MM.1S (cell line): ENCODE data around the gene IGF1R.

Experiments used
- DNase-seq: peaks from one replicate; pipeline ENCODE4 v3.0.0-alpha.2; 2015
- H2AFZ ChIP-seq: fragments of 300-600 bp; sonication (generic); 2 replicates; pipeline ENCODE4 v1.6.0; 2016; ENCODE audit warnings: antibody characterized with exemption, low read length
- H3F3A ChIP-seq: fragments of 300-600 bp; sonication (generic); 2 replicates; pipeline ENCODE4 v1.6.1; 2016; ENCODE audit warnings: mild to moderate bottlenecking, antibody characterized with exemption, low read length, moderate library complexity, mixed read lengths; ENCODE audit not compliant: insufficient read depth
- H3K27ac ChIP-seq: fragments of 300-600 bp; sonication (generic); 2 replicates; pipeline ENCODE4 v1.5.1; 2016; ENCODE audit warnings: mild to moderate bottlenecking, low read length
- H3K27me3 ChIP-seq: fragments of 300-600 bp; sonication (generic); replicated peaks from 2 replicates; pipeline ENCODE4 v1.6.0; 2016; ENCODE audit warnings: low read length; ENCODE audit not compliant: insufficient read depth
- H3K36me3 ChIP-seq: fragments of 300-600 bp; sonication (generic); replicated peaks from 2 replicates; pipeline ENCODE4 v1.6.1; 2016; ENCODE audit warnings: mild to moderate bottlenecking, low read length, mixed read lengths; ENCODE audit not compliant: insufficient read depth
- H3K4me1 ChIP-seq: fragments of 300-600 bp; sonication (generic); 2 replicates; pipeline ENCODE4 v1.6.1; 2016; ENCODE audit warnings: low read length, mixed read lengths
- H3K4me2 ChIP-seq: fragments of 300-600 bp; sonication (generic); 2 replicates; pipeline ENCODE4 v1.6.0; 2016; ENCODE audit warnings: low read depth, low read length
- H3K4me3 ChIP-seq: fragments of 300-600 bp; sonication (generic); 2 replicates; pipeline ENCODE4 v1.5.1; 2016; ENCODE audit warnings: low read length, mixed read lengths
- H3K79me2 ChIP-seq: fragments of 300-600 bp; sonication (generic); 2 replicates; pipeline ENCODE4 v1.6.1; 2016; ENCODE audit warnings: mixed run types, low read length, mixed read lengths
- H3K9ac ChIP-seq: fragments of 300-600 bp; sonication (generic); 2 replicates; pipeline ENCODE4 v1.6.1; 2016; ENCODE audit warnings: low read length, mixed read lengths
- H3K9me2 ChIP-seq: fragments of 300-600 bp; sonication (generic); replicated peaks from 2 replicates; pipeline ENCODE4 v1.6.1; 2016; ENCODE audit warnings: mild to moderate bottlenecking, low read length, mixed read lengths; ENCODE audit not compliant: insufficient read depth
- H3K9me3 ChIP-seq: fragments of 300-600 bp; sonication (generic); replicated peaks from 2 replicates; pipeline ENCODE4 v1.6.1; 2016; ENCODE audit warnings: mild to moderate bottlenecking, low read length, mixed read lengths; ENCODE audit not compliant: insufficient read depth
- H4K20me1 ChIP-seq: fragments of 300-600 bp; sonication (generic); 2 replicates; pipeline ENCODE4 v1.6.1; 2016; ENCODE audit warnings: mild to moderate bottlenecking, low read length, moderate library complexity, mixed read lengths; ENCODE audit not compliant: insufficient read depth
- CTCF ChIP-seq: fragments of 300-600 bp; sonication (generic); IDR thresholded peaks from 2 replicates; pipeline ENCODE4 v1.5.1; 2016; ENCODE audit warnings: antibody characterized with exemption, low read length, mixed read lengths
- EZH2 ChIP-seq: fragments of 300-600 bp; sonication (generic); optimal IDR thresholded peaks from 2 replicates; pipeline ENCODE3; 2017; ENCODE audit warnings: low read depth, mild to moderate bottlenecking, antibody characterized with exemption, low read length, mixed read lengths
- EZH2phosphoT487 ChIP-seq: fragments of 300-600 bp; sonication (generic); IDR thresholded peaks from 2 replicates; pipeline ENCODE4 v1.6.1; 2018; ENCODE audit warnings: antibody characterized with exemption, low read length

IGF1R gene

DNA sequence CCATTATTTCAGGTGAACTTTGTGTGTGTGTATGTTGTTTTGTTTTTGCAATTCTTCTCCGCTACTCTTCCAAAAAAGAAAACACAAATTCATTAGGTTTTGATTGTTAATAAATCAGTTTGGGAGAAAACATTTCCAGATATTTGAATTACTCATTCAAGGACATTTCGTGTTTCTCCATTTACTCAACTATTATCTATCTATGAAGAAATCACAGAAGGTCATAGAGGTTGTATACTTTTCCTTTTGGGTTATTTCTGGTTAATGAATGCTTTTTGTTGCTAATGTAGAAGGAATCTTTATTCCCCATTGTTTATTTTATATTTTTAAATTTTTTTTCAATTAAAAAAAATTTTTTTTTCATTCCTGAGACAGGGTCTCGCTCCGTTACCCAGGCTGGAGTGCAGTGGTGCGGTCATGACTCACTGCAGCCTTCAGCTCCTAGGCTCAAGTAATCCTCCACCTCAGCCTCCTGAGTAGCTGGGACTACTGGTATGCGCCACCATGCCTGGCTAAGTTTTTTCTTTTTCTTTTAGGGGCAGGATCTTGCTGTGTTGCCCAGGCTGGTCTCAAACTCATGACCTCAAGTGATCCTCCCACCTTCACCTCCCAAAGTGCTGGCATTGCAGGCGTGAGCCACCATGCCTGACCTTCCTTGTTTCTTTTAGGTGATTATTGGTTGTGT is 28.4 kb downstream of the IGF1R start:
- no peaks in the 10 kb centered on the region for H3K9me3 ChIP-seq
- TF ChIP-seq EZH2 (no peak), EZH2phosphoT487 (no peak)
- no peak overlapping the region for H3K27ac ChIP-seq
- H2AFZ ChIP-seq: no peak overlapping the region
- H3K4me1 ChIP-seq: no peaks in the 10 kb centered on the region
- H3K9me2 ChIP-seq: no peaks in the 10 kb centered on the region
- peaks cover 76% of the 10 kb centered on the region for H3K79me2 ChIP-seq
- no peak overlapping the region for H3K4me2 ChIP-seq
- DNase-seq: no peak
- H3K27me3 ChIP-seq: no peaks in the 10 kb centered on the region
- no peaks in the 10 kb centered on the region for H3F3A ChIP-seq
- no peaks in the 10 kb centered on the region for H3K36me3 ChIP-seq
- no peak overlapping the region for H3K4me3 ChIP-seq
- peaks cover 4% of the 10 kb centered on the region; the same call in 1 of the 2 replicates for H4K20me1 ChIP-seq
- no peak overlapping the region for H3K9ac ChIP-seq

DNA sequence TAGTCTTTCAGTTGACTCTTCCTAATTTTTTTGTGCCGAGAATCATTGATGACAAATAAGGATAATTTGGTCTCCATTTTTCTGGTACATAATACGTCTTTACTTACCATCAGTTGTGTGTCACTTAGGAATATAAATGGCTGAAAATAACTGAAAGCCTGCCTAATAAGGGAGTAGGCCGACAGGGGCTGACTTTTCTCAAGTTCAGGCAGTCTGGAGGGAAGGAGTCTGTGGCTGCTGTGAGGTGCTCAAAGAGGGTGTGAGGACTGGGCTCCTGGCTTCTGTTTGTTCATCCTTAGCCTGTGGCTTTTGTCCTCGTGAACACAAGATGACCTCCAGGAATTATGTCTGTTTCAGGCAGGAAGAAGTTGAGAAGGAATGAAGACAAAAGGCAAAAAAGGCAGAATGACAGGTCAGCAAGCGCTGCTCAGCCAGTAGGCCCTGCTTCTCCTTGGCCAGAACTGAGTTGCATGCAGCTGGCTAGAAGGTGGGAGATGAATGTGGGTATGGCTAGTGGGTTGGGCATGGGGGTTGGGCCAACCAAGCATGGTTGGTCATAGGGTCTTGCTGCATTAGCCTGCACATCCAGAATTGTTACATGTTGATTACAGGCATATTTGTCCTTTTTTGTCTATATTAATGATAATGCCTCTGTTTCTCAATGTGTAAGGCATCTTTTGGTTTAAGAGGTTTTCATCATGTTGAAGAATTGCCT is 29.2 kb downstream of the IGF1R start:
- TF ChIP-seq EZH2 (no peak), EZH2phosphoT487 (no peak), CTCF (no peak)
- H3K4me2 ChIP-seq: no peak overlapping the region
- H3K9me2 ChIP-seq: no peaks in the 10 kb centered on the region
- H3K36me3 ChIP-seq: no peaks in the 10 kb centered on the region
- no peaks in the 10 kb centered on the region for H3K4me1 ChIP-seq
- H3F3A ChIP-seq: no peaks in the 10 kb centered on the region
- no peaks in the 10 kb centered on the region for H3K9me3 ChIP-seq
- no peak overlapping the region for H3K27ac ChIP-seq
- no peaks in the 10 kb centered on the region for H3K27me3 ChIP-seq
- H4K20me1 ChIP-seq: peaks cover 4% of the 10 kb centered on the region; the same call in 1 of the 2 replicates
- H2AFZ ChIP-seq: no peak overlapping the region
- peaks cover 76% of the 10 kb centered on the region for H3K79me2 ChIP-seq
- no peak for DNase-seq
- H3K9ac ChIP-seq: no peak overlapping the region
- no peak overlapping the region for H3K4me3 ChIP-seq

GRCh38 chr15:98678484-98678883 is 30.1 kb downstream of the IGF1R start:
- Histone ChIP-seq H3K36me3 (no peaks in the 10 kb centered on the region), H3K4me1 (no peaks in the 10 kb centered on the region), H3K9me2 (no peaks in the 10 kb centered on the region), H4K20me1 (peaks cover 4% of the 10 kb centered on the region; the same call in 1 of the 2 replicates), H3K9ac (no peak overlapping the region), H3K9me3 (no peaks in the 10 kb centered on the region), H3K4me3 (no peak overlapping the region), H3K27me3 (no peaks in the 10 kb centered on the region), H3K27ac (no peak overlapping the region), H3K4me2 (no peak overlapping the region), H2AFZ (no peak overlapping the region), H3F3A (no peaks in the 10 kb centered on the region), H3K79me2 (peaks cover 76% of the 10 kb centered on the region)
- TF ChIP-seq EZH2phosphoT487 (no peak), CTCF (no peak), EZH2 (no peak)
- DNase-seq: no peak

DNA sequence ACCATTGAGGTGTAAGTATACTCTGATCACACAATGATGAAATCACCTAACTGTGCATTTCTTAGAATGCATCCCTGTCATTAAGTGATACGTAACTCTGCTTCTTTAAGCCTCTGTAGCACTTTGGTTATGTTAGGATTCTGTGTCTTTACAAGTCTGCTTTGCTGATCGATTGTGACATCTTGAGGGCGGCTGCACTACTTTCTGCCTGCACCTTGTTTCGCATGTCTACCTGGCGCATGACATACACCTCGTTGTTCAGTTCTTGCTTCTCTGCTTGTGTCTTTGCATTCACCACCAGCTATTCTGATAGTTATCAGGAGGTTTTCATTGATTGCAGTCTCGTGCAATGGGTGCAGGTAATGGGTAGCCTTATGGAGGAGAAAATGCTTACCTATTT is 32.7 kb downstream of the IGF1R start:
- Histone ChIP-seq H3K27ac (no peak overlapping the region), H3K9me3 (no peaks in the 10 kb centered on the region), H3K9me2 (no peaks in the 10 kb centered on the region), H3K79me2 (peaks cover 83% of the 10 kb centered on the region), H3K4me3 (no peak overlapping the region), H4K20me1 (0 out of 2 replicates have a peak, but pooled peaks cover 4% of the 10 kb centered on the region), H3K4me1 (no peaks in the 10 kb centered on the region), H3K9ac (no peak overlapping the region), H3K4me2 (no peak overlapping the region), H3K36me3 (no peaks in the 10 kb centered on the region), H2AFZ (no peak overlapping the region), H3K27me3 (no peaks in the 10 kb centered on the region), H3F3A (no peaks in the 10 kb centered on the region)
- TF ChIP-seq EZH2 (no peak), EZH2phosphoT487 (no peak), CTCF (no peak)
- DNase-seq: no peak
